Tibial nerve (tissue), 4 donors: ENCODE data around the gene CYTH4. TPM values are rescaled to one million over a fixed set of nuclear protein-coding genes. Genes with fewer than 3 reads are reported as not detected.
A peak's percentile ranks its signal among the peaks of the same experiment; 100 is the strongest.

ENCODE experiments used
- DNase-seq, 2 donors: peaks; one replicate each; pipeline ENCODE4 v3.0.0-alpha.2; 2019; ENCODE audit warnings: low spot score in 2 of 2
- H3K27ac ChIP-seq, 4 donors: fragments of 200-600 bp; sonication (generic) in 3 of 4; one replicate each; pipeline ENCODE4 v1.5.1; 2017 to 2019; ENCODE audit warnings: mild to moderate bottlenecking in 1 of 4
- H3K27me3 ChIP-seq, 2 donors: fragments of 200-600 bp; sonication (generic) in 1 of 2; one replicate each; pipeline versions ENCODE4 v1.5.1 to v1.6.0; 2017 to 2019
- H3K36me3 ChIP-seq, 3 donors: fragments of 200-600 bp; sonication (generic); one replicate each; pipeline ENCODE4 v1.5.1; 2018 to 2019
- H3K4me1 ChIP-seq, 4 donors: fragments of 200-600 bp; sonication (generic) in 3 of 4; one replicate each; pipeline ENCODE4 v1.5.1; 2017 to 2019
- H3K4me3 ChIP-seq, 4 donors: fragments of 200-600 bp; sonication (generic) in 3 of 4; one replicate each; pipeline ENCODE4 v1.5.1; 2017 to 2019; ENCODE audit warnings: mild to moderate bottlenecking in 1 of 4, moderate library complexity in 1 of 4
- H3K9me3 ChIP-seq, 4 donors: fragments of 200-600 bp; sonication (generic) in 3 of 4; one replicate each; pipeline ENCODE4 v1.5.1; 2017 to 2019
- EP300 ChIP-seq, 2 donors: sonication (generic); formaldehyde crosslinking; IDR thresholded peaks; one replicate each; pipeline ENCODE4 v1.6.1; 2017; ENCODE audit warnings: antibody characterized with exemption in 2 of 2, mild to moderate bottlenecking in 1 of 2
- POLR2A ChIP-seq, 2 donors: fragments of 450-650 bp; IDR thresholded peaks; one replicate each; pipeline ENCODE4 v1.6.1; 2017; ENCODE audit warnings: antibody characterized with exemption in 2 of 2, mild to moderate bottlenecking in 2 of 2, moderate library complexity in 2 of 2
- WGBS, 2 donors: methylation state at CpG; one replicate each; pipeline ENCODE4 v1.1.5; 2018; 5-methylcytosine and 5-hydroxymethylcytosine counted together
- total RNA-seq, 4 donors: library from RNA; depleted of rRNA; stranded (reverse); fragments of >200 nt; gene quantifications; one replicate each; pipeline ENCODE4 v1.1.0, GENCODE V29; 2016
- TF ChIP-seq, protein P1 (sequence below), 5 experiments: fragments of 200-600 bp in 3 of 5; fragments of 450-650 bp in 2 of 5; sonication (generic) in 3 of 5; IDR thresholded peaks; one replicate each; pipeline ENCODE4 v1.5.1; 2016 to 2019; ENCODE audit warnings: antibody characterized with exemption in 5 of 5, mild to moderate bottlenecking in 3 of 5, moderate library complexity in 2 of 5

CYTH4 gene
- total RNA-seq, 4 donors from 2014 or later, result 7.7 to 27.3 (median 19.0) TPM

DNA sequence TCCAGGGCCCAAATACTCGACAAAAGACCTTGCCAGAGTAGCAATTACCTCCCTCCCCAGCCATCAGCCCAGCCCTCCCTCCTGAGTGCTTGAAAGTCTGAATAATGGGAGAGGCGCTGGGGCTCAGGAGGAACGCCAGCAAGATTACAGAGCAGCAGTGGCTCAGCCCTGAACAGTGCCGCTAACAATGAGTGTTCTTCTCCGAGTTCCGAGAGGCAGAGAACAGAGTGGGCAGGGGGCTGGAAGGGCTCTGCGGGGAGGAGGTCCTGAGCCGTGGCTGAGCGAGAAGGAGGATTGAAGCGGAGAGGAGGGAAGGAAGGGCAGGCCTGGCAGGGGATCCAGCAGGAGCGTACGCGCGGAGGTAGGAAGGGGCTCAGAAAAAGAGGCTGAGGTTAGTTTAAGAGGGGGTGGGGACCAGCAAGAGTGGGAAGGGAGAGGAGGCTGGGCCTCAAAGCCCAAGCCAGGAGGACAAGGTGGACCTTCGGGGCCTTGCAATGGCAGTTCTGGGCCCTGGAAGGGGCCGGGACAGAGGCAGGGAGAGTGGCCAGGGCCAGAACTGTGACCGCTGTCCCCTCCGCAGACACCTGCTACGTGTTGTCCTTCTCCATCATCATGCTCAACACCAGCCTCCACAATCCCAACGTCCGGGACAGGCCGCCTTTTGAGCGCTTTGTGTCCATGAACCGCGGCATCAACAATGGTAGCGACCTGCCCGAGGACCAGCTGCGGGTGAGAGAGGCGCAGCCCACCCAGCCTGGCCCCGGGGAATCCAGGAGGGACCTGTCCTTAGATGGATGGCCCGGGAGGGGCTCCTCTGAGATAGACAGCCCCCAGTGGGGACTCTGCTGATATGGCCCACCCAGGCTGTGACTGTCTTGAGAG lies 20.6 kb downstream of the CYTH4 start:
- H3K4me3 ChIP-seq, result no peak overlapping the region
- peak overlapping the region in 1 of 4 donors; percentile 48 for H3K27ac ChIP-seq
- no peaks in the 10 kb centered on the region for H3K27me3 ChIP-seq
- no peaks in the 10 kb centered on the region for H3K36me3 ChIP-seq
- DNase-seq, result no peak
- no peaks in the 10 kb centered on the region for H3K9me3 ChIP-seq
- TF ChIP-seq, protein P1, sequence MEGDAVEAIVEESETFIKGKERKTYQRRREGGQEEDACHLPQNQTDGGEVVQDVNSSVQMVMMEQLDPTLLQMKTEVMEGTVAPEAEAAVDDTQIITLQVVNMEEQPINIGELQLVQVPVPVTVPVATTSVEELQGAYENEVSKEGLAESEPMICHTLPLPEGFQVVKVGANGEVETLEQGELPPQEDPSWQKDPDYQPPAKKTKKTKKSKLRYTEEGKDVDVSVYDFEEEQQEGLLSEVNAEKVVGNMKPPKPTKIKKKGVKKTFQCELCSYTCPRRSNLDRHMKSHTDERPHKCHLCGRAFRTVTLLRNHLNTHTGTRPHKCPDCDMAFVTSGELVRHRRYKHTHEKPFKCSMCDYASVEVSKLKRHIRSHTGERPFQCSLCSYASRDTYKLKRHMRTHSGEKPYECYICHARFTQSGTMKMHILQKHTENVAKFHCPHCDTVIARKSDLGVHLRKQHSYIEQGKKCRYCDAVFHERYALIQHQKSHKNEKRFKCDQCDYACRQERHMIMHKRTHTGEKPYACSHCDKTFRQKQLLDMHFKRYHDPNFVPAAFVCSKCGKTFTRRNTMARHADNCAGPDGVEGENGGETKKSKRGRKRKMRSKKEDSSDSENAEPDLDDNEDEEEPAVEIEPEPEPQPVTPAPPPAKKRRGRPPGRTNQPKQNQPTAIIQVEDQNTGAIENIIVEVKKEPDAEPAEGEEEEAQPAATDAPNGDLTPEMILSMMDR (IDR thresholded peaks at IDR 0.05), result no peak
- TF ChIP-seq EP300 (IDR thresholded peaks at IDR 0.05) (no peak), POLR2A (IDR thresholded peaks at IDR 0.05) (no peak)
- peaks cover 0 to 29% (median 8%) of the 10 kb centered on the region in 4 donors for H3K4me1 ChIP-seq
- WGBS, 2 donors, result 73 to 79% methylated on average over 31 of the region's 31 CpGs

DNA sequence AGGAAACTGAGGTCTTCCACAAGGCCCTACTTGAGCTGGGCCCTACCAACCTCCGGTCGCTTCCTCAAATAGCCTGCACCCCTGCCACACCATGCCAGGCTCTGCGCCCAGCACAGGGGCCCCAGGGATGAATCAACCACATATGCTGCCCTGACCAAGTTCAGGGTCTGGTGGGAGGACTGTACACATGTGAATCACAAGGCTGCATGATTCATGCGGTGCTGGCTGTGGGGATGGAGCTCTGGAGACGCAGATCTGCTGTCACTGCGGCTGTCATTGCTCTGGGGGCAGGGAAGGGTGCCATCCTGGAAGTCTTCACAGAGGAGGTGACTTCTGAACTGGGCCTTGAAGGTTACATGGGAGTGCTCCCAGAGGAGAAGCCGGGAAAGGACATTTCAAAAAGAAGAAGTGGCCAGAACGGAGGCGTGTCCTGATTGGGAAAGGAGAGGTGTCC lies 21.5 kb downstream of the CYTH4 start:
- no peak for DNase-seq
- WGBS, 2 donors, result 67 to 74% methylated on average over 9 of the region's 9 CpGs
- Histone ChIP-seq H3K4me3 (no peak overlapping the region), H3K36me3 (no peaks in the 10 kb centered on the region), H3K9me3 (no peaks in the 10 kb centered on the region), H3K4me1 (peaks cover 0 to 38% (median 13%) of the 10 kb centered on the region in 4 donors), H3K27me3 (no peaks in the 10 kb centered on the region), H3K27ac (peak overlapping the region in 1 of 4 donors; percentile 48)
- TF ChIP-seq, protein P1 (IDR thresholded peaks at IDR 0.05), result no peak
- TF ChIP-seq EP300 (IDR thresholded peaks at IDR 0.05), result no peak
- no peak for TF ChIP-seq POLR2A (IDR thresholded peaks at IDR 0.05)

DNA sequence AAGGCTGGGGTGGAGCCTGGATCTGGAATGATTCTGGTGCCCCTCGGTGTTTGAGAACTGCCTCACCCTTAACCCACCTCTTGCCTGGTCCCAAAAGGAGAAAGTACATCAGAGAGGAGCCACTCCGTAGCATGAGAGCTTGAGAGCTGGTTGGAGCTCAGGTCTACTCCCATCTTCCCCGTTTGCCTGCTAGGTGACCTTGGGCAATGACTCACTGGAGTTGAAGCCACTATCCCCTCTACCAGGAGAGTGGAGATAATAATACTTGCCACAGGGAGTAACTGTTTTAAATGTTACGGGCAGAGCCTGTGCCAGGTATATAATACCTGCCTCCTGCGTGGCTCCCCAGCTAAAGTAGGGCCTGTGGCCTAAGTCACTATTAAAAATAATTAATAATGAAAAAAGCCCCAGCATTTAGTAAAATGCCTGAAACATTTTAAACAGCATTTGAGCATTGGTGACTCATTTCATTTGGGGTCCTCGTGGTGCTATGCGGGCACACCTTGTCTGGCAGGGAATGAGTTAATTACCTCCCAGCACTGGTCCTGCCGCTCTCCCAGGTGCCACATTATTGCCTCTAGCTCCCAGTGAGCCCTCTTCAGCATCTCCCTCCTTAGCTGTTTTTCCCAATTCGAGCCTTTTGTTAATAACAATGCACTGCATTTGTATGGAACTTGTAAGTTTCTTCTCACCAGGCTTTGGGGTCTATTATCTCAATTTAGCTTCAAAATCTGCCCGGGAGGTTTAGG lies 22.5 kb downstream of the CYTH4 start:
- no peaks in the 10 kb centered on the region for H3K9me3 ChIP-seq
- no peak for DNase-seq
- WGBS, 2 donors, result 66 to 68% methylated on average over 10 of the region's 10 CpGs
- H3K4me3 ChIP-seq, result no peak overlapping the region
- no peaks in the 10 kb centered on the region for H3K27me3 ChIP-seq
- H3K4me1 ChIP-seq, result peaks cover 0 to 48% (median 20%) of the 10 kb centered on the region in 4 donors
- no peaks in the 10 kb centered on the region for H3K36me3 ChIP-seq
- no peak overlapping the region for H3K27ac ChIP-seq
- TF ChIP-seq EP300 (IDR thresholded peaks at IDR 0.05) (no peak), POLR2A (IDR thresholded peaks at IDR 0.05) (no peak)
- TF ChIP-seq, protein P1 (IDR thresholded peaks at IDR 0.05), result no peak

DNA sequence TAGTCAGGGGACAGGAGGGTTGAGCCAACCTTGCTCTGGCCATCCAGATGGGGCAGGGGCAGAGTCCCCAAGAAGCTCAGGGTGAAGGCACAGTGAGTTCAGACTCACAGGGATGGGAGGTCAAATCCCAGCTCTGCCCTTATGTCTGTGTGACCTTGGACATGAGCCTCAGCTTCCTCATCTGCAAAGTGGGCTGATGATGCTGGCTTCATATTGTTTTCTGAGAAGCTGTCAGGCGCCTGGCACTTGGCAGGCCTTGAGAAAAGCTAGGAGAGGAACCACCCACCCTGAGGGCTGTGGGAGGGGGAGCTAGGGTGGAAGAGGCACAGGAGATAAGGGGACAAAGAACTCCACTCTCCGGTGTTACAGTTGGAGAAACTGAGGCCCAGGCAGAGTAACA lies 23.6 kb downstream of the CYTH4 start:
- no peaks in the 10 kb centered on the region for H3K9me3 ChIP-seq
- TF ChIP-seq, protein P1 (IDR thresholded peaks at IDR 0.05), result no peak
- TF ChIP-seq EP300 (IDR thresholded peaks at IDR 0.05), result no peak
- TF ChIP-seq POLR2A (IDR thresholded peaks at IDR 0.05), result no peak
- H3K36me3 ChIP-seq, result no peaks in the 10 kb centered on the region
- WGBS, 2 donors, result 84 to 87% methylated on average over 2 of the region's 2 CpGs
- no peak overlapping the region for H3K4me3 ChIP-seq
- no peak for DNase-seq
- peak overlapping the region in 1 of 4 donors; percentile 47 for H3K27ac ChIP-seq
- peaks cover 0 to 46% (median 21%) of the 10 kb centered on the region in 4 donors for H3K4me1 ChIP-seq
- no peaks in the 10 kb centered on the region for H3K27me3 ChIP-seq

DNA sequence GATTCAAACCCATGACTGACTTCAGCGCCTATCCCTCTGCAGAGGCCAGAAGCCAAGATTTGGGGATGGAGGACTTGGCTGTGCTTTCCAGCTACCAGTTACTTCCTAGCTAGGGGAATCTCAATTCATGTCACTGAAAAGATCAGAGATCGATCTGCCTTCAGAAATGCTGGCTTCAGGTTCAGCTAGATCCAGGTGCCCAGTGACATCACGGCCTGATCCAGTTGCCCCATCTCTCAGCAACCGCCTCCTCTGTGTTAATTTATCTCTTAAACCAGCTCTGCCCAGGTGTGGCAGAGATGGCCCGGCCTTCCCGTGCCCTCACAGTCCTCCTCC lies 24.2 kb downstream of the CYTH4 start:
- H3K27ac ChIP-seq, result peak overlapping the region in 3 of 4 donors; percentile 47 to 72 (median 70)
- H3K4me3 ChIP-seq, result no peak overlapping the region
- no peaks in the 10 kb centered on the region for H3K9me3 ChIP-seq
- no peak for DNase-seq
- H3K36me3 ChIP-seq, result no peaks in the 10 kb centered on the region
- H3K4me1 ChIP-seq, result peaks cover 0 to 43% (median 21%) of the 10 kb centered on the region in 4 donors
- H3K27me3 ChIP-seq, result no peaks in the 10 kb centered on the region
- no peak for TF ChIP-seq POLR2A (IDR thresholded peaks at IDR 0.05)
- 73 to 86% methylated on average over 4 to 6 of the region's 6 CpGs for WGBS, 2 donors
